ENCODE results near the gene POLR2H. TPM values are rescaled to one million over a fixed set of nuclear protein-coding genes. Genes with fewer than 3 reads are reported as not detected.

The POLR2H gene
- polyA plus RNA-seq (2011; rRNA removed) (72.0 and 93.6 TPM in 2 replicates), polyA minus RNA-seq (2011; rRNA and poly(A)+ RNA removed) (28.6 and 36.4 TPM in 2 replicates)

- no peak for DNase-seq (ENCODE audit: low read depth)
- Histone ChIP-seq H3K4me3 (ENCODE audit: low read depth, low read length) (peak within 1 kb of the TSS; percentile 77), H3K36me3 (ENCODE audit: control insufficient read depth, insufficient read depth, low read length) (0 out of 2 replicates have a peak, but pooled peaks cover 1% of the 10 kb centered on the region), H3K27me3 (ENCODE audit: control insufficient read depth, insufficient read depth, low read length) (no peaks in the 10 kb centered on the region)
- no peak for TF ChIP-seq CTCF (IDR thresholded peaks at IDR 0.05; ENCODE audit: insufficient read depth, low read depth, low read length)
- CTCF ChIA-PET: interaction anchor here (0.6 to 2.2 kb wide), 5 partner anchors 10 to 176 kb away, joined by 3 to 8 read pairs (median 3); no protein-coding TSS in a partner anchor
- POLR2A ChIA-PET: no interaction called here
These were observed at the start of gene POLR2H, which contains the start of gene CLCN2 for GRCh38 chr3:184361532-184361931. Gene POLR2H, plus strand, starts transcription at chr3:184361710. Its CDS starts 1,783 bp downstream, at chr3:184363493. Gene CLCN2, minus strand, starts transcription at chr3:184361605. Its CDS starts 126 bp downstream, at chr3:184361479.

- peak; percentile 71 for DNase-seq (ENCODE audit: low read depth)
- H3K4me3 ChIP-seq (ENCODE audit: low read depth, low read length): peak within 1 kb of the TSS; percentile 94
- peaks cover 7% of the 10 kb centered on the region for H3K36me3 ChIP-seq (ENCODE audit: control insufficient read depth, insufficient read depth, low read length)
- no peaks in the 10 kb centered on the region for H3K27me3 ChIP-seq (ENCODE audit: control insufficient read depth, insufficient read depth, low read length)
- TF ChIP-seq CTCF (IDR thresholded peaks at IDR 0.05; ENCODE audit: insufficient read depth, low read depth, low read length): no peak
- POLR2A ChIA-PET: no interaction called here
- CTCF ChIA-PET: no interaction called here
These were observed 47.2 kb upstream of the POLR2H start, which contains the start of gene EIF4G1 for GRCh38 chr3:184314363-184314699. Gene EIF4G1, plus strand, starts transcription at chr3:184314606. Its CDS starts 1,191 bp downstream, at chr3:184315797.

DNA sequence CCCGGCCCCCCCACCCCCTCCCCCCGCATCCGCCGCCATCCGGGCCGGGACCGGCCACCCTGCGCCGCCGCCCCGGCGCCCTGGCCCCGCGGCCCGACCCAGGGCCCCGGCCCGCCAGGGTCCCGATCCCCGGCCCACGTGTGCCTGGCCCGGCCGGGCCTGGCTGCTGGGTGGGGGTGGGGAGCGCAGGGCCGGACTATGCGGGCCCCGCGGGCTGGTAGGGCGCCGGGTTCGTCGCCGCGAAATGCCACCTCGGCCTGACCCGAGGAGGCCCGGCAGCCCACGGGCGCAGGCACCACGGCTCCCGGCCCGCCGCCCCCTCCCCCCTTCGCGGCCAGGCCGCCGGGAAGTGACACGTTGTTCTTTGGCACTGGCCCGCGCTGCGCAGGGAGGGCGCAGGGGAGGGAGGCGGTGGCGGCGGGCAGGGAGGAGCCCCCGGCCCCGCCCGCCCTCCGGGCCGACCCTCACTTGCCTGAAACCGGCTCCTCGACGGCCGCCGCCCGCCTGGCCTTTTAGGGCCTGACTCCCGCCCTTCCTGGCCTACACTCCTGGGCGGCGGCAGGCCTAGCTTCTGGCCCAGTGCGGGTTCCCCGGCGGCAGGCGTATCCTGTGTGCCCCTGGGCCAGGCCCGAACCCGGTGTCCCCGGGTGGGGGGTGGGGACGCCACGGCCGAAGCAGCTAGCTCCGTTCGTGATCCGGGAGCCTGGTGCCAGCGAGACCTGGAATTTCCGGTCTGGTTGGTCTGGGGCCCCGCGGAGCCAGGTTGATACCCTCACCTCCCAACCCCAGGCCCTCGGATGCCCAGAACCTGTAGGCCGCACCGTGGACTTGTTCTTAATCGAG lies 46.6 kb upstream of the POLR2H start:
- CTCF ChIA-PET: interaction anchor here (0.6 to 1.7 kb wide), 3 partner anchors 15 to 219 kb away, joined by 3 to 4 read pairs (median 3); no protein-coding TSS in a partner anchor
- H3K27me3 ChIP-seq (ENCODE audit: control insufficient read depth, insufficient read depth, low read length): no peaks in the 10 kb centered on the region
- no peak for TF ChIP-seq CTCF (IDR thresholded peaks at IDR 0.05; ENCODE audit: insufficient read depth, low read depth, low read length)
- peak overlapping the region; percentile 94 for H3K4me3 ChIP-seq (ENCODE audit: low read depth, low read length)
- POLR2A ChIA-PET: no interaction called here
- H3K36me3 ChIP-seq (ENCODE audit: control insufficient read depth, insufficient read depth, low read length): peaks cover 7% of the 10 kb centered on the region
- no peak for DNase-seq (ENCODE audit: low read depth)

- Histone ChIP-seq H3K27me3 (ENCODE audit: control insufficient read depth, insufficient read depth, low read length) (no peaks in the 10 kb centered on the region), H3K36me3 (ENCODE audit: control insufficient read depth, insufficient read depth, low read length) (peaks cover 11% of the 10 kb centered on the region), H3K4me3 (ENCODE audit: low read depth, low read length) (peak overlapping the region; percentile 94)
- TF ChIP-seq CTCF (IDR thresholded peaks at IDR 0.05; ENCODE audit: insufficient read depth, low read depth, low read length): no peak
- ChIA-PET CTCF (interaction anchor here (1.0 to 1.7 kb wide), 3 partner anchors 16 to 53 kb away, joined by 3 read pairs; no protein-coding TSS in a partner anchor), POLR2A (interaction anchor here (0.5 kb wide), 1 partner anchor 22 kb away, joined by 3 read pairs; the partner anchor contains the start of gene FAM131A)
- no peak for DNase-seq (ENCODE audit: low read depth)
These were observed 46.0 kb upstream of the POLR2H start for GRCh38 chr3:184315543-184315867.
